ENCODE measurements around the gene SULT1E1. TPM values are rescaled to one million over a fixed set of nuclear protein-coding genes. Genes with fewer than 3 reads are reported as not detected.

The SULT1E1 gene
- total RNA-seq, 2 experiments from 2014 or later: not detected

GRCh38 chr4:69855822-69856221 lies 4.1 kb downstream of the SULT1E1 start:
- CTCF ChIA-PET: interaction anchor here (0.6 kb wide), 1 partner anchor 14 kb away, joined by 4 read pairs; no protein-coding TSS in a partner anchor

DNA sequence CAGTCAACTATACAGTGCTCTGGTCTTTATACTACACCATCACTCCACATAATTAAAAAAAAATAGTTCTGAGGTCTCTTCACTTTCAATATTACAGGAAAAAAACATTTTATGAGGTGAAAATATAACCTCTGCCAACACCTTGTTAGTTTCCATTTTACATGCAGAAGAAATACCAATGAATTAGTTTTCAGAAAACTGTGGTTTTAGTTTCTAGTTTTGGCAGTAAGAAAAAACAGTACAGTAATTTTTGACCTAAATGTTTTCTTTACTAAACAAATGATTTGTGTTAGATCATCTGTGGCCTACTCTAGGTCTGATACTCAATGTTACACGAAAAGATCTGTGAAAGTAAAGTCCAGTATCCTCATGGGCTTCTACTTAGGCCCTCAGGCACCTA lies 10.0 kb downstream of the SULT1E1 start:
- no peaks in the 10 kb centered on the region for H3K27me3 ChIP-seq (ENCODE audit: control insufficient read depth in 1 of 2, insufficient read depth in 2 of 2, low read length in 2 of 2)
- H3K36me3 Mint-ChIP-seq (ENCODE audit: low read depth): no peaks in the 10 kb centered on the region
- ATAC-seq (ENCODE audit: poor library complexity) (no peak), DNase-seq (no peak)
- TF ChIP-seq, protein P1, sequence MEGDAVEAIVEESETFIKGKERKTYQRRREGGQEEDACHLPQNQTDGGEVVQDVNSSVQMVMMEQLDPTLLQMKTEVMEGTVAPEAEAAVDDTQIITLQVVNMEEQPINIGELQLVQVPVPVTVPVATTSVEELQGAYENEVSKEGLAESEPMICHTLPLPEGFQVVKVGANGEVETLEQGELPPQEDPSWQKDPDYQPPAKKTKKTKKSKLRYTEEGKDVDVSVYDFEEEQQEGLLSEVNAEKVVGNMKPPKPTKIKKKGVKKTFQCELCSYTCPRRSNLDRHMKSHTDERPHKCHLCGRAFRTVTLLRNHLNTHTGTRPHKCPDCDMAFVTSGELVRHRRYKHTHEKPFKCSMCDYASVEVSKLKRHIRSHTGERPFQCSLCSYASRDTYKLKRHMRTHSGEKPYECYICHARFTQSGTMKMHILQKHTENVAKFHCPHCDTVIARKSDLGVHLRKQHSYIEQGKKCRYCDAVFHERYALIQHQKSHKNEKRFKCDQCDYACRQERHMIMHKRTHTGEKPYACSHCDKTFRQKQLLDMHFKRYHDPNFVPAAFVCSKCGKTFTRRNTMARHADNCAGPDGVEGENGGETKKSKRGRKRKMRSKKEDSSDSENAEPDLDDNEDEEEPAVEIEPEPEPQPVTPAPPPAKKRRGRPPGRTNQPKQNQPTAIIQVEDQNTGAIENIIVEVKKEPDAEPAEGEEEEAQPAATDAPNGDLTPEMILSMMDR (IDR thresholded peaks at IDR 0.05): no peak
- CTCF ChIA-PET: no interaction called here
- H3K9me3 Mint-ChIP-seq: no peaks in the 10 kb centered on the region
- H3K27ac ChIP-seq (ENCODE audit: low read depth in 1 of 2, low read length in 2 of 2): no peak overlapping the region
- no peak overlapping the region for H3K27ac Mint-ChIP-seq
- intact Hi-C loops (cut with DNase I, micrococcal nuclease): no loop called here
- H3K4me3 ChIP-seq (ENCODE audit: low read length): no peak overlapping the region
- no peaks in the 10 kb centered on the region for H3K4me1 Mint-ChIP-seq (ENCODE audit: low read depth)
- no peaks in the 10 kb centered on the region for H3K36me3 ChIP-seq (ENCODE audit: insufficient read depth, low read length)
- H3K27me3 Mint-ChIP-seq: no peaks in the 10 kb centered on the region
- H3K4me1 ChIP-seq (ENCODE audit: insufficient read depth, low read length): no peaks in the 10 kb centered on the region
- H3K4me3 Mint-ChIP-seq: no peak overlapping the region
- no peaks in the 10 kb centered on the region for H3K9me3 ChIP-seq (ENCODE audit: control insufficient read depth in 1 of 2, insufficient read depth in 1 of 2, low read length in 2 of 2)
- POLR2A ChIA-PET: no interaction called here

More at GRCh38 chr4:69855822-69856221, 4.1 kb downstream of the SULT1E1 start:
- H3K36me3 Mint-ChIP-seq (ENCODE audit: low read depth): no peaks in the 10 kb centered on the region
- no peaks in the 10 kb centered on the region for H3K4me1 Mint-ChIP-seq (ENCODE audit: low read depth)
- intact Hi-C loops (cut with DNase I, micrococcal nuclease): no loop called here
- DNase-seq: no peak
- no peaks in the 10 kb centered on the region for H3K36me3 ChIP-seq (ENCODE audit: insufficient read depth, low read length)
- H3K27me3 ChIP-seq (ENCODE audit: control insufficient read depth in 1 of 2, insufficient read depth in 2 of 2, low read length in 2 of 2): no peaks in the 10 kb centered on the region
- H3K4me3 ChIP-seq (ENCODE audit: low read length): no peak overlapping the region
- H3K27ac ChIP-seq (ENCODE audit: low read depth in 1 of 2, low read length in 2 of 2): no peak overlapping the region
- no peak for ATAC-seq (ENCODE audit: poor library complexity)
- H3K9me3 Mint-ChIP-seq: no peaks in the 10 kb centered on the region
- H3K27ac Mint-ChIP-seq: no peak overlapping the region
- H3K9me3 ChIP-seq (ENCODE audit: control insufficient read depth in 1 of 2, insufficient read depth in 1 of 2, low read length in 2 of 2): no peaks in the 10 kb centered on the region
- H3K4me3 Mint-ChIP-seq: no peak overlapping the region
- TF ChIP-seq, protein P1 (IDR thresholded peaks at IDR 0.05): no peak
- POLR2A ChIA-PET: no interaction called here
- H3K27me3 Mint-ChIP-seq: no peaks in the 10 kb centered on the region
- no peaks in the 10 kb centered on the region for H3K4me1 ChIP-seq (ENCODE audit: insufficient read depth, low read length)

DNA sequence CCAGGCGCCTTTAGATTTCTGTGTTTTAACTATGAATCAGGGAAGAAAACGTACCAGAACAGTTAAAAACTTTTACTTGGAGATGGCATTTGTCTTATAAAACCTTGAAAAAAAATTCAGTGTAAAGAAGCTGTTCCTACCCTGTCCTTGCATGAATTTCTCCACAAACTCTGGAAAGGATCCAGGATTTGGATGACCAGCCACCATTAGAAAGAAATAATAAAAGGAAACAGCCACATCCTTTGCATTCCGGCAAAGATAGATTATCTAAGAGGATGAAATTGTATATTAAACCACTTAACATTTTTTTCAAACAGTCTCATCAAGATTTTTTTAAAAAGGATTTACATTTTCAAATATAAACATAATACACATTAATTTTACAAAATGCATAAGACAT lies 10.6 kb downstream of the SULT1E1 start:
- CTCF ChIA-PET: no interaction called here
- ATAC-seq (ENCODE audit: poor library complexity) (no peak), DNase-seq (no peak)
- Mint-ChIP-seq H3K4me3 (no peak overlapping the region), H3K4me1 (ENCODE audit: low read depth) (no peaks in the 10 kb centered on the region), H3K36me3 (ENCODE audit: low read depth) (no peaks in the 10 kb centered on the region), H3K9me3 (no peaks in the 10 kb centered on the region), H3K27ac (no peak overlapping the region), H3K27me3 (no peaks in the 10 kb centered on the region)
- no peak overlapping the region for H3K4me3 ChIP-seq (ENCODE audit: low read length)
- H3K4me1 ChIP-seq (ENCODE audit: insufficient read depth, low read length): no peaks in the 10 kb centered on the region
- H3K27ac ChIP-seq (ENCODE audit: low read depth in 1 of 2, low read length in 2 of 2): no peak overlapping the region
- H3K9me3 ChIP-seq (ENCODE audit: control insufficient read depth in 1 of 2, insufficient read depth in 1 of 2, low read length in 2 of 2): no peaks in the 10 kb centered on the region
- no peaks in the 10 kb centered on the region for H3K36me3 ChIP-seq (ENCODE audit: insufficient read depth, low read length)
- TF ChIP-seq, protein P1 (IDR thresholded peaks at IDR 0.05): no peak
- H3K27me3 ChIP-seq (ENCODE audit: control insufficient read depth in 1 of 2, insufficient read depth in 2 of 2, low read length in 2 of 2): no peaks in the 10 kb centered on the region
- POLR2A ChIA-PET: no interaction called here
- intact Hi-C loops (cut with DNase I, micrococcal nuclease): no loop called here

Measured in CD4-positive, alpha-beta T cell (primary cell).